Keratinocyte (primary cell): ENCODE data around the gene LRRC8C. TPM values are rescaled to one million over a fixed set of nuclear protein-coding genes. Genes with fewer than 3 reads are reported as not detected.

Source experiments
- DNase-seq: peaks from one replicate; pipeline ENCODE4 v3.0.0-alpha.2; 2011; ENCODE audit warnings: low read depth, missing footprints, low spot score
- FAIRE-seq: peaks from 2 replicates; lab custom pipeline; 2011; peaks lifted over from hg19 to GRCh38; lab: Jason Lieb, UNC
- H2AFZ ChIP-seq: 2 replicates; pipeline ENCODE4 v1.6.0; 2012; ENCODE audit warnings: low read length, control low read depth, inconsistent platforms; ENCODE audit not compliant: control insufficient read depth
- H3K27ac ChIP-seq: 2 replicates; pipeline ENCODE4 v1.5.1; 2011; ENCODE audit warnings: low read length; ENCODE audit not compliant: control insufficient read depth, insufficient read depth
- H3K27me3 ChIP-seq: 3 replicates; pipeline ENCODE4 v1.6.0; 2011; ENCODE audit warnings: low read length; ENCODE audit not compliant: control insufficient read depth, insufficient read depth; ENCODE audit errors: extremely low read depth
- H3K36me3 ChIP-seq, 2 experiments: 2 replicates in 1 of 2; 3 replicates in 1 of 2; pipeline ENCODE4 v1.5.1; 2011; ENCODE audit warnings: low read length in 2 of 2, mild to moderate bottlenecking in 1 of 2; ENCODE audit not compliant: control insufficient read depth in 2 of 2, insufficient read depth in 2 of 2; ENCODE audit errors: extremely low read depth in 1 of 2
- H3K4me1 ChIP-seq: 3 replicates; pipeline ENCODE4 v1.5.1; 2011; ENCODE audit warnings: low read length; ENCODE audit not compliant: control insufficient read depth, insufficient read depth; ENCODE audit errors: extremely low read depth
- H3K4me2 ChIP-seq: 3 replicates; pipeline ENCODE4 v1.6.0; 2011; ENCODE audit warnings: low read depth, low read length; ENCODE audit not compliant: control insufficient read depth, insufficient read depth; ENCODE audit errors: extremely low read depth
- H3K4me3 ChIP-seq, 3 experiments: fragments of 200-600 bp in 1 of 3; sonication (generic) in 1 of 3; 2 replicates in 2 of 3; 3 replicates in 1 of 3; pipeline ENCODE4 v1.5.1; 2011 to 2016; ENCODE audit warnings: low read length in 3 of 3, mild to moderate bottlenecking in 3 of 3, control low read depth in 2 of 3, inconsistent platforms in 1 of 3, low read depth in 1 of 3, mixed read lengths in 1 of 3, mixed run types in 1 of 3, moderate library complexity in 1 of 3; ENCODE audit not compliant: control insufficient read depth in 2 of 3, insufficient read depth in 2 of 3; ENCODE audit errors: extremely low read depth in 1 of 3
- H3K79me2 ChIP-seq: 2 replicates; pipeline ENCODE4 v1.6.0; 2012; ENCODE audit warnings: low read length; ENCODE audit not compliant: control insufficient read depth, insufficient read depth
- H3K9ac ChIP-seq: 3 replicates; pipeline ENCODE4 v1.6.0; 2011; ENCODE audit warnings: low read length; ENCODE audit not compliant: control insufficient read depth, insufficient read depth; ENCODE audit errors: extremely low read depth
- H3K9me1 ChIP-seq: 3 replicates; pipeline ENCODE4 v1.6.0; 2011; ENCODE audit warnings: low read length; ENCODE audit not compliant: control insufficient read depth, insufficient read depth; ENCODE audit errors: extremely low read depth
- H3K9me3 ChIP-seq: 2 replicates; pipeline ENCODE4 v1.5.1; 2012; ENCODE audit warnings: low read depth, low read length; ENCODE audit not compliant: control insufficient read depth
- H4K20me1 ChIP-seq: 3 replicates; pipeline ENCODE4 v1.6.0; 2011; ENCODE audit warnings: low read length; ENCODE audit not compliant: control insufficient read depth, insufficient read depth; ENCODE audit errors: extremely low read depth
- EZH2 ChIP-seq: IDR thresholded peaks from one replicate; pipeline ENCODE4 v1.6.1; 2012; ENCODE audit warnings: inconsistent platforms, mild to moderate bottlenecking, low read length, moderate library complexity
- dilution Hi-C: fragments of 300-500 bp; cut with MboI; formaldehyde crosslinking; loops from one replicate; pipeline ENCODE4 v1.7.0; 2020; ENCODE audit warnings: low sequenced_read_pairs; ENCODE audit not compliant: extremely low pct_ligation_motif_present
- polyA plus RNA-seq, 5 experiments: library from polyadenylated mRNA; depleted of rRNA in 3 of 5; stranded (reverse) in 3 of 5; stranded (forward) in 1 of 5; unstranded in 1 of 5; fragments of >200 nt; gene quantifications; 1 replicate in 1 of 5; 2 replicates in 3 of 5; 3 replicates in 1 of 5; pipeline versions ENCODE4 v1.2.1 to v1.2.3, GENCODE V29; 2011 to 2012; ENCODE audit warnings: missing spikeins in 2 of 5, low read depth in 1 of 5, low replicate concordance in 1 of 5
- TF ChIP-seq, protein P1 (sequence below), 3 experiments: IDR thresholded peaks in 1 of 3; conservative IDR thresholded peaks in 1 of 3; optimal IDR thresholded peaks in 1 of 3; 2 replicates in 2 of 3; 3 replicates in 1 of 3; pipeline versions ENCODE3 to v1.5.1; 2011; ENCODE audit warnings: low read length in 3 of 3, mild to moderate bottlenecking in 3 of 3, moderate library complexity in 2 of 3, control low read depth in 1 of 3, inconsistent platforms in 1 of 3; ENCODE audit not compliant: insufficient read depth in 2 of 3; ENCODE audit errors: extremely low read depth in 1 of 3

The LRRC8C gene
- polyA plus RNA-seq, 1 donor (not counting 4 experiments of a cell fraction or from before 2014, with no cell fraction given), result 18.4 TPM

GRCh38 chr1:89762386-89762778 lies 129.5 kb downstream of the LRRC8C start:
- H3K27me3 ChIP-seq, result no peaks in the 10 kb centered on the region
- DNase-seq (no peak), FAIRE-seq (no peak)
- peak overlapping the region; percentile 29 to 75 (median 58) for H3K4me3 ChIP-seq
- H3K27ac ChIP-seq, result no peak overlapping the region
- H3K9me3 ChIP-seq, result no peaks in the 10 kb centered on the region
- peak overlapping the region; percentile 67 for H3K9ac ChIP-seq
- dilution Hi-C loops, result no loop called here
- no peaks in the 10 kb centered on the region for H3K9me1 ChIP-seq
- no peaks in the 10 kb centered on the region for H4K20me1 ChIP-seq
- TF ChIP-seq, protein P1, sequence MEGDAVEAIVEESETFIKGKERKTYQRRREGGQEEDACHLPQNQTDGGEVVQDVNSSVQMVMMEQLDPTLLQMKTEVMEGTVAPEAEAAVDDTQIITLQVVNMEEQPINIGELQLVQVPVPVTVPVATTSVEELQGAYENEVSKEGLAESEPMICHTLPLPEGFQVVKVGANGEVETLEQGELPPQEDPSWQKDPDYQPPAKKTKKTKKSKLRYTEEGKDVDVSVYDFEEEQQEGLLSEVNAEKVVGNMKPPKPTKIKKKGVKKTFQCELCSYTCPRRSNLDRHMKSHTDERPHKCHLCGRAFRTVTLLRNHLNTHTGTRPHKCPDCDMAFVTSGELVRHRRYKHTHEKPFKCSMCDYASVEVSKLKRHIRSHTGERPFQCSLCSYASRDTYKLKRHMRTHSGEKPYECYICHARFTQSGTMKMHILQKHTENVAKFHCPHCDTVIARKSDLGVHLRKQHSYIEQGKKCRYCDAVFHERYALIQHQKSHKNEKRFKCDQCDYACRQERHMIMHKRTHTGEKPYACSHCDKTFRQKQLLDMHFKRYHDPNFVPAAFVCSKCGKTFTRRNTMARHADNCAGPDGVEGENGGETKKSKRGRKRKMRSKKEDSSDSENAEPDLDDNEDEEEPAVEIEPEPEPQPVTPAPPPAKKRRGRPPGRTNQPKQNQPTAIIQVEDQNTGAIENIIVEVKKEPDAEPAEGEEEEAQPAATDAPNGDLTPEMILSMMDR (optimal IDR thresholded peaks at IDR 0.05 in 1 of 3, IDR thresholded peaks at IDR 0.05 in 1 of 3, conservative IDR thresholded peaks at IDR 0.05 in 1 of 3; ENCODE audit: extremely low read depth in 1 of 3, insufficient read depth in 2 of 3, low read length in 3 of 3), result no peak
- no peak for TF ChIP-seq EZH2
- H3K79me2 ChIP-seq, result no peaks in the 10 kb centered on the region
- H3K36me3 ChIP-seq, result no peaks in the 10 kb centered on the region
- H3K4me1 ChIP-seq, result peaks cover 12% of the 10 kb centered on the region
- peak overlapping the region; percentile 92 for H3K4me2 ChIP-seq
- H2AFZ ChIP-seq, result peak overlapping the region; percentile 77

DNA sequence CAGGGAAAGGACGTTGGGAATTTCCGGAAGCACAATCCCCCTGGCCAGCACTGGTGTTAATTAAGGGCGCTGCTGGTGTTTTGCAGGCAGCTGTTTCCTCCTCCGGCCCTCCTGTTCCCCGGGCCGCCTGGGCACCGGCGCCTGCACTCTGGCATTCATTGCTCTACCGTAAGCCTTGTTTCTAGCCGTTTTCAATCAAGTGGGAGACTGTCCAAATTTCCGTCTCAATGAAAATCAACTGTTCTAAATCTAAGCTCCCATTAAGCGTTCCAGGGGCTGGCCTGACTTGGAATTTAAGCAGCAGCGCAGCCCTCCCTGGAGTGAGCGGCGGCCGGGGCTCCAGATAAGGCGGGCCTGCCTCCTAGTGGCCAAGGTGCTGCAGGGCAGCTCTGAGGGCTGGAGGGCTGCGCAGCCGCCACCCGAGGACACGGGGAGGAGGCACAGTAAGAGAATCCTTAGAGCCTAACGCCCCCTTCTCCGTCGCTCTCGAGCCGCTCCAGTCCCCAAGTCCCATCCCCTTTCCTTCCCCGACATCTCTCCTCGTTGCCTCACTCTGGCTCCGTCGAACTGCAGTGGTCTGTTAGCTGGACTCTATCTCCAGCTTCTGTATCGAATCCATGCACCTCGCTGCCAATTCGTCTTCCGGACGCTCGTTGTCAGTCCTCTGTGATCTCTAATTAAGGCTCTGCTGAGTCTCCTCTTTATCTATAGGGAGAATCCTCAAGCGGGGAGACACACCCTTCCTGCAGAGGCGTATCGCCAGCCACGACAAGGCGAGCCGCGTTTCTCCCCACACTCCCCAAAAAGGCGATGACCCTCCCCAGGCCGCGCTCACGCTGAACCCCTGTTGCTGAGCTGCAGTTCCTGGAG lies 130.1 kb downstream of the LRRC8C start:
- Histone ChIP-seq H3K4me3 (peak overlapping the region; percentile 29 to 75 (median 58)), H3K27me3 (no peaks in the 10 kb centered on the region), H3K79me2 (no peaks in the 10 kb centered on the region), H3K4me1 (peaks cover 14% of the 10 kb centered on the region), H2AFZ (peak overlapping the region; percentile 97), H3K4me2 (peak overlapping the region; percentile 92), H3K9me1 (no peaks in the 10 kb centered on the region), H3K27ac (peak overlapping the region; percentile 2), H4K20me1 (no peaks in the 10 kb centered on the region), H3K9me3 (no peaks in the 10 kb centered on the region), H3K36me3 (no peaks in the 10 kb centered on the region), H3K9ac (peak overlapping the region; percentile 67)
- DNase-seq (no peak), FAIRE-seq (no peak)
- no peak for TF ChIP-seq EZH2
- TF ChIP-seq, protein P1 (optimal IDR thresholded peaks at IDR 0.05 in 1 of 3, IDR thresholded peaks at IDR 0.05 in 1 of 3, conservative IDR thresholded peaks at IDR 0.05 in 1 of 3; ENCODE audit: extremely low read depth in 1 of 3, insufficient read depth in 2 of 3, low read length in 3 of 3), result peak; percentile 91 to 99 (median 98)
- dilution Hi-C loops, result no loop called here
